Heart right ventricle (tissue), 16 donors: Measurements from ENCODE around the gene VPS52. TPM values are rescaled to one million over a fixed set of nuclear protein-coding genes. Genes with fewer than 3 reads are reported as not detected.
A peak's percentile ranks its signal among the peaks of the same experiment; 100 is the strongest.

Source experiments
- ATAC-seq, 8 donors: fragments of 200-7000 bp; cut with Tn5 transposase; one replicate each; pipeline ENCODE4 v1.9.1; 2020; ENCODE audit warnings: mild to moderate bottlenecking in 8 of 8, moderate library complexity in 8 of 8, moderate number of reproducible peaks in 1 of 8
- DNase-seq, 2 donors: peaks; one replicate each; pipeline ENCODE4 v3.0.0-alpha.2; 2020
- H3K27ac ChIP-seq, 10 donors: fragments of 200-600 bp; sonication (generic) in 2 of 10; one replicate each; pipeline versions ENCODE4 v1.5.0 to v1.8.0; 2020 to 2022; ENCODE audit warnings: mild to moderate bottlenecking in 3 of 10
- H3K27me3 ChIP-seq, 7 donors: fragments of 200-600 bp; one replicate each; pipeline ENCODE4 v1.8.0; 2021 to 2022; ENCODE audit warnings: mild to moderate bottlenecking in 2 of 7
- H3K36me3 ChIP-seq, 9 donors: fragments of 200-600 bp; sonication (generic) in 1 of 9; one replicate each; pipeline versions ENCODE4 v1.5.0 to v1.8.0; 2020 to 2022; ENCODE audit warnings: mild to moderate bottlenecking in 2 of 9
- H3K4me1 ChIP-seq, 9 donors: fragments of 200-600 bp; sonication (generic) in 1 of 9; one replicate each; pipeline versions ENCODE4 v1.5.0 to v1.8.0; 2020 to 2022; ENCODE audit warnings: mild to moderate bottlenecking in 4 of 9
- H3K4me3 ChIP-seq, 10 donors: fragments of 200-600 bp; sonication (generic) in 2 of 10; one replicate each; pipeline versions ENCODE4 v1.5.0 to v1.8.0; 2020 to 2022; ENCODE audit warnings: mild to moderate bottlenecking in 7 of 10, moderate library complexity in 2 of 10
- H3K9me3 ChIP-seq, 11 donors: fragments of 200-600 bp in 10 of 11; sonication (generic) in 2 of 11; one replicate each; pipeline versions ENCODE4 v1.5.0 to v1.8.0; 2013 to 2022; ENCODE audit warnings: mild to moderate bottlenecking in 2 of 11, control low read depth in 1 of 11, moderate library complexity in 1 of 11
- WGBS, 2 donors: extraction: QIAGEN DNeasy Blood & Tissue Kit; methylation state at CpG; one replicate each; pipeline ENCODE4 v1.1.7; 2013; ENCODE audit warnings: inconsistent platforms in 1 of 2; 5-methylcytosine and 5-hydroxymethylcytosine counted together
- intact Hi-C, 10 donors: fragments of 100-400 bp; cut with DNase I; formaldehyde crosslinking; loops; one replicate each; pipeline versions ENCODE4 v1.11.1 to v1.14.2; 2022
- polyA plus RNA-seq, 2 donors: library from polyadenylated mRNA; stranded (reverse); fragments of 200-250 nt; gene quantifications; one replicate each; pipeline ENCODE4 v1.2.3, GENCODE V29; 2013
- total RNA-seq, 10 donors: library from RNA; stranded (reverse); fragmentation: NEBNext Ultra II Directional in 3 of 10; extraction: Animal tissue kit (Norgen Biotek cat#: 25700) in 3 of 10; gene quantifications; one replicate each; pipeline versions ENCODE4 v1.2.1 to v1.2.4, GENCODE V29; 2021 to 2023
- TF ChIP-seq, protein P1 (sequence below), 9 donors: fragments of 200-600 bp; sonication (generic) in 2 of 9; IDR thresholded peaks; one replicate each; pipeline versions ENCODE4 v1.5.0 to v1.8.0; 2021 to 2022; ENCODE audit warnings: antibody characterized with exemption in 9 of 9, mild to moderate bottlenecking in 5 of 9, moderate library complexity in 1 of 9
- donor health status: Arrhythmogenic right ventricular cardiomyopathy.
- donor health status: ischemic (EF 13 %, LVEDD 7.1; RV severe dilation, severe dysfunction).
- donor health status: healthy with polysubstance abuse.
- donor health status: DM: no; HTN: yes; CAD: no.
- donor health status: DM: no; HTN: no; CAD: no.
- donor health status: ischemic (EF 25% LVEDD 6.9; RV normal size, moderate dysfunction).
- donor health status: ischemic (EF 25% LVEDD 5.7; RV mildly dilated, moderate dysfunction).
- donor health status: healthy.
- donor health status: DM: yes; HTN: yes; CAD: no.
- donor health status: Ischemic cardiomyopathy.
- donor health status: ischemic (EF 35%, LVEDD 5.7; RV mildly dilated, moderate dysfunction).
- donor health status: nonischemic (EF 11% LVEDD 7.7; RV severe dilation, severe dysfunction).
- donor health status: DM: yes; HTN: yes; CAD: no.
- donor health status: PGD.
- donor health status: ischemic (EF 29% LVEDD 5.4; RV normal size, mild dysfunction).
- donor health status: nonischemic (EF 23%, LVEDD 6.1; RV moderate dilation, normal function).

VPS52 gene
- total and polyA plus RNA-seq, 12 donors, result 25.2 to 45.7 (median 35.9) TPM

DNA sequence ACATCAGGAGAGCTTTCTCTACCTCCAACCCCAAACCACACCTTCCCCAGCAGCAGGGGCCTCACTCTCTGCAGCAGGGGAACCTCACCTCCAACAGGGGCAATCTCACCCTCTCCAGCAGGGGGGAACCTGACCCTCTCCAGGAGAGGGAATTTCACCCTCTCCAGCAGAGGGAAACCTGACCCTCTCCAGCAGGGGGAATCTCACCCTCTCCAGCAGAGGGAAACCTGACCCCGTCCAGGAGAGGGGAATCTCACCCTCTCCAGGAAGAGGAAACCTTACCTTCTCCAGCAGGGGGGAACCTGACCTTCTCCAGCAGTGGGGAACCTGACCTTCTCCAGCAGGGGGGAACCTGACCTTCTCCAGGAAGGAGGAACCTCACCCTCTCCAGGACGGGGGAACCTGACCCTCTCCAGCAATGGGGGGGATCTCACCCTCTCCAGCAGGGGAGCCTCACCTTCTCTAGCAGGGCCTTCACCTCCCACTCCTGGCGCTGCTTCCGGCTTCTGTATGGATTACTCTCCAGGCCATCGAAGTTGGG is 8.4 kb upstream of the VPS52 start:
- Histone ChIP-seq H3K9me3 (no peaks in the 10 kb centered on the region), H3K27ac (no peak overlapping the region), H3K36me3 (peaks cover 0 to 89% (median 10%) of the 10 kb centered on the region in 9 donors), H3K4me3 (no peak overlapping the region), H3K27me3 (no peaks in the 10 kb centered on the region), H3K4me1 (peaks cover 3 to 40% (median 27%) of the 10 kb centered on the region in 9 donors)
- intact Hi-C loops, result loop anchor here in 1 of 10 donors (2.0 kb wide), 1 partner anchor 65 kb away; no protein-coding TSS in a partner anchor
- no peak for DNase-seq
- TF ChIP-seq, protein P1, sequence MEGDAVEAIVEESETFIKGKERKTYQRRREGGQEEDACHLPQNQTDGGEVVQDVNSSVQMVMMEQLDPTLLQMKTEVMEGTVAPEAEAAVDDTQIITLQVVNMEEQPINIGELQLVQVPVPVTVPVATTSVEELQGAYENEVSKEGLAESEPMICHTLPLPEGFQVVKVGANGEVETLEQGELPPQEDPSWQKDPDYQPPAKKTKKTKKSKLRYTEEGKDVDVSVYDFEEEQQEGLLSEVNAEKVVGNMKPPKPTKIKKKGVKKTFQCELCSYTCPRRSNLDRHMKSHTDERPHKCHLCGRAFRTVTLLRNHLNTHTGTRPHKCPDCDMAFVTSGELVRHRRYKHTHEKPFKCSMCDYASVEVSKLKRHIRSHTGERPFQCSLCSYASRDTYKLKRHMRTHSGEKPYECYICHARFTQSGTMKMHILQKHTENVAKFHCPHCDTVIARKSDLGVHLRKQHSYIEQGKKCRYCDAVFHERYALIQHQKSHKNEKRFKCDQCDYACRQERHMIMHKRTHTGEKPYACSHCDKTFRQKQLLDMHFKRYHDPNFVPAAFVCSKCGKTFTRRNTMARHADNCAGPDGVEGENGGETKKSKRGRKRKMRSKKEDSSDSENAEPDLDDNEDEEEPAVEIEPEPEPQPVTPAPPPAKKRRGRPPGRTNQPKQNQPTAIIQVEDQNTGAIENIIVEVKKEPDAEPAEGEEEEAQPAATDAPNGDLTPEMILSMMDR (IDR thresholded peaks at IDR 0.05), result peak in 6 of 9 donors; percentile 16 to 52 (median 44)
- no peak for ATAC-seq
- WGBS, 2 donors, result 64 to 69% methylated on average over 5 of the region's 5 CpGs

DNA sequence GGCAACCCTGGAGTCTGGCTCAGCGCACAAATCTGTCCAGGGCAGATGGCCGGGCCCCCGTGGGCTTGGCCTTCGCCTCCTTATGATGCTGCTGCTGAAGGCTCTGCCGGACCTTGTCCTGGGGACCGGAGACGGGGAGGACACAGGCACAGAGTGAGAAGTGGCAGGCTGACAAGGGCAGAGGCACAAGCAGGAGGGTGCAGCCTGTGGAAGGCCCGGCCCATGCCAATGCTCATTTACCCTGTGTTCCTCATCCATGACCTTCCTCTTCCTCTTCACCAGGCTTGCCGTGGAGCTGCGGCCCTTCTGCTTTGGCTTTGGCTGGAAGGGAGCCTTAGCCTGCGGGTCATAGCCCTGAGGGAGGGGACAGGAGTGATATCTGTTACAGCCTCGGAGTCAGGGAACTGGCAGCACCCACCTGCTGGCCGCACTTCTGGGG is 7.6 kb upstream of the VPS52 start:
- intact Hi-C loops, result loop anchor here in 1 of 10 donors (2.0 kb wide), 1 partner anchor 66 kb away; no protein-coding TSS in a partner anchor
- Histone ChIP-seq H3K36me3 (peaks cover 0 to 89% (median 14%) of the 10 kb centered on the region in 9 donors), H3K27ac (no peak overlapping the region), H3K4me1 (peaks cover 3 to 48% (median 33%) of the 10 kb centered on the region in 9 donors), H3K4me3 (no peak overlapping the region), H3K27me3 (no peaks in the 10 kb centered on the region), H3K9me3 (no peaks in the 10 kb centered on the region)
- ATAC-seq (no peak), DNase-seq (no peak)
- 76 to 78% methylated on average over 13 of the region's 13 CpGs for WGBS, 2 donors
- TF ChIP-seq, protein P1 (IDR thresholded peaks at IDR 0.05), result no peak

DNA sequence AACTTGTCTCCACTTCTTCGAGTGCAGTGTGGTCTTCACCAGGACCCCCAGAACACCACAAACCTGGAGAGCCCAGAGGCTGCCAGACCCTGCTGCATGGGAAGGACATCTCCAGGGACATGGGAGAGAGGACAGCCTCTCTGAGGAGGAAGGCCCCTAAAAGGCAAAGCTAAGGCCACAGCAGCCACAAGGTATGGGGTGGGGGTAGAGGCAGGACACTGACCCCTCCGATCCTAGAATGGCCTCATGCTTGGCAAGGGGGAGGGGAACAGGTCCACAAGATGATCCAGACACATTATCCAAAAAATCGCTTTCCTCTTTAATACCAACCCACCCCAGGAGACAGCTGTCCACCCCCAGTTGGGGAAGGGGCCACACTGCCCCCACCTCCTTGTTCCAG is 7.1 kb upstream of the VPS52 start:
- Histone ChIP-seq H3K27ac (peak overlapping the region in 4 of 10 donors; percentile 10 to 93 (median 92)), H3K36me3 (peaks cover 0 to 89% (median 18%) of the 10 kb centered on the region in 9 donors), H3K4me3 (no peak overlapping the region), H3K4me1 (peaks cover 3 to 53% (median 37%) of the 10 kb centered on the region in 9 donors), H3K9me3 (no peaks in the 10 kb centered on the region), H3K27me3 (no peaks in the 10 kb centered on the region)
- WGBS, 2 donors, result 88 to 93% methylated on average over 3 of the region's 3 CpGs
- ATAC-seq, result no peak
- TF ChIP-seq, protein P1 (IDR thresholded peaks at IDR 0.05), result no peak
- intact Hi-C loops, result loop anchor here in 1 of 10 donors (2.0 kb wide), 1 partner anchor 66 kb away; no protein-coding TSS in a partner anchor
- DNase-seq, result no peak

DNA sequence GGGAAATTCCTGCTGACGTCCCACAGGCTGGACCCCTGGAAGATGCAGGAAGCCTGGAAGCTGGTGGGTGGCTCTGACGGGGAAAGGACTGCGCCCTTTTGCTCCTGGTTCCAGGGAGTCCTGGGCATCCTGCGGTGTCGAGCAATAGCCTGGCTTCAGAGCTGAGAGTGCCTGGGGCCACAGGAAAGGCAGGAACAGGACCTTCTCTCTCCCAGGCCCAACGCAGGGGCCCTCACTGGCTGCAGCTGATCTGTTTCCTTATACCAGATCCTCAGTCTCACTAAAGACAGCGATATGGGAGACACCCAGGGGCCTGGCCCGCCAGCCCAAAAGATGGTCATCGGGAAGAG is 6.7 kb upstream of the VPS52 start:
- ATAC-seq (peak in 1 of 8 donors; percentile 3), DNase-seq (no peak)
- intact Hi-C loops, result loop anchor here in 1 of 10 donors (2.0 kb wide), 1 partner anchor 66 kb away; no protein-coding TSS in a partner anchor
- Histone ChIP-seq H3K4me1 (peaks cover 3 to 57% (median 42%) of the 10 kb centered on the region in 9 donors), H3K9me3 (no peaks in the 10 kb centered on the region), H3K4me3 (peak overlapping the region in 4 of 10 donors; percentile 60 to 75 (median 68)), H3K27ac (peak overlapping the region in 7 of 10 donors; percentile 91 to 96 (median 93)), H3K36me3 (peaks cover 0 to 89% (median 15%) of the 10 kb centered on the region in 9 donors), H3K27me3 (no peaks in the 10 kb centered on the region)
- WGBS, 2 donors, result 80 to 81% methylated on average over 9 of the region's 9 CpGs
- TF ChIP-seq, protein P1 (IDR thresholded peaks at IDR 0.05), result no peak
